ENCODE results near the gene FSTL4. TPM values are rescaled to one million over a fixed set of nuclear protein-coding genes. Genes with fewer than 3 reads are reported as not detected.

FSTL4 gene
- total and polyA plus RNA-seq, 2 experiments from 2014 or later = 1.4 to 2.8 TPM

GRCh38 chr5:133330956-133331355 is 281.4 kb downstream of the FSTL4 start:
- ATAC-seq (peak; percentile 21), DNase-seq (ENCODE audit: low spot score) (no peak)
- no peaks in the 10 kb centered on the region for H3K9me3 Mint-ChIP-seq
- Histone ChIP-seq H3F3A (replicated peaks; ENCODE audit: low read depth) (no peaks in the 10 kb centered on the region; the same call in 1 of the 2 replicates), H3K4me2 (peak overlapping the region; percentile 55; the same call in 1 of the 2 replicates), H3K4me1 (ENCODE audit: insufficient read depth) (peaks cover 45% of the 10 kb centered on the region), H3K4me3 (no peak overlapping the region), H3K27me3 (ENCODE audit: insufficient read depth) (no peaks in the 10 kb centered on the region), H3K36me3 (ENCODE audit: insufficient read depth) (no peaks in the 10 kb centered on the region), H3K9me2 (ENCODE audit: insufficient read depth) (no peaks in the 10 kb centered on the region), H2AFZ (peak overlapping the region; percentile 92), H3K27ac (ENCODE audit: low read depth) (peak overlapping the region; percentile 5; the same call in 1 of the 2 replicates), H4K20me1 (replicated peaks; ENCODE audit: insufficient read depth) (no peaks in the 10 kb centered on the region), H3K79me2 (replicated peaks; ENCODE audit: insufficient read depth) (no peaks in the 10 kb centered on the region)
- no peak for TF ChIP-seq EZH2phosphoT487 (IDR thresholded peaks at IDR 0.05; ENCODE audit: unreplicated experiment)
- TF ChIP-seq ZNF331 (CRISPR knock-in tag; IDR thresholded peaks at IDR 0.05; ENCODE audit: low read depth) = no peak
- TF ChIP-seq NANOG (IDR thresholded peaks at IDR 0.05; ENCODE audit: borderline replicate concordance) = no peak
- no peak for TF ChIP-seq ZNF114 (CRISPR knock-in tag; IDR thresholded peaks at IDR 0.05)
- TF ChIP-seq ETS1 (IDR thresholded peaks at IDR 0.05) = no peak
- TF ChIP-seq EZH2 (IDR thresholded peaks at IDR 0.05; ENCODE audit: low read depth, unreplicated experiment) = no peak
- TF ChIP-seq POLR2AphosphoS5 (IDR thresholded peaks at IDR 0.05; ENCODE audit: low read depth) = no peak
- no peak for TF ChIP-seq CREB1 (CRISPR knock-in tag; IDR thresholded peaks at IDR 0.05; ENCODE audit: low read depth)
- TF ChIP-seq STAT1 (IDR thresholded peaks at IDR 0.05; ENCODE audit: unreplicated experiment) = no peak
- TF ChIP-seq ZNF462 (CRISPR knock-in tag; IDR thresholded peaks at IDR 0.05) = no peak
- TF ChIP-seq CTCF (conservative IDR thresholded peaks at IDR 0.05; ENCODE audit: low read depth in 2 of 2) = no peak
- TF ChIP-seq JUNB (IDR thresholded peaks at IDR 0.05; ENCODE audit: unreplicated experiment) = no peak
- TF ChIP-seq REST (IDR thresholded peaks at IDR 0.05; ENCODE audit: unreplicated experiment) = no peak
- 0 out of 2 replicates have a peak overlapping the region, but pooled peaks have one; percentile 41 for H3K27ac Mint-ChIP-seq
- no peaks in the 10 kb centered on the region for H3K36me3 Mint-ChIP-seq (ENCODE audit: low read depth)
- peaks cover 61% of the 10 kb centered on the region for H3K4me1 Mint-ChIP-seq
- H3K27me3 Mint-ChIP-seq (ENCODE audit: insufficient read depth, low read depth, poor library complexity) = peaks cover 35% of the 10 kb centered on the region
- no peak overlapping the region for H3K4me3 Mint-ChIP-seq
